Fibroblast of gingiva (primary cell): Measurements from ENCODE around the gene PCDH15.

Source experiments
- DNase-seq: peaks from one replicate; pipeline ENCODE4 v3.0.0-alpha.2; 2011; ENCODE audit warnings: low read depth

Gene PCDH15

DNA sequence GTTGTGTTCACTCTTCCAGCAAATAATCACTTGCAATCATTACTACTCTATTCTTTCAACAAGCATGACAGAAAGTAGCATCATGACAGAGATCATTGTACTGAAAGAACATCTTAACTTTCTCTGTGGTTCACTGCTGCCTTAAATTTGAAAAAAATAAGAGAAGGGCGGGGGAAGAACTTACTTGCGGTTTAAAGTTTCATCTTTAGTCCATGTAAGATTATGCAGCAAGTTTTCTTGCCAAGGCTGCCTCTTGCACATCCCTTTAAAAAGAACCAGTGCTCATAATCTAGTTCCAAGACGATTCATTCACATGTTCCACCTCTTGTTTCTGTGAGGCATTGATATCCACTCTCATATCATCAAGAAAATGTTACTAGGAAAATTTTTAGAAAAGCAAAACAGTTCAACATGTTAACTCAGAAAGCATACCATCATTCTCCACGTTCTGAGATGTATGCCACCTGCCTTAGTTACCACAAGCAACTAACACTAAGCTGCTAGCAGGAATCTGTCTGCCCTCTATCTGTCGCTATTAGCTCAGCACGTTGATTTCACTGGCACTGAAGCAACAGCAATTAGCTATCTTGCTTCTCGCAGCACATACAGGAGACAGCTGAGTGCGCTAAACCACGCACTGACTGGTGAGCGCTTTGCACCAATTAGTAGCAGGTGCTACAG lies at the start of gene PCDH15:
Gene PCDH15, minus strand, starts transcription at position 491 of the 681 bp plus-strand sequence. CDS start 136,969 bp downstream, outside the sequence.
- no peak for DNase-seq

DNA sequence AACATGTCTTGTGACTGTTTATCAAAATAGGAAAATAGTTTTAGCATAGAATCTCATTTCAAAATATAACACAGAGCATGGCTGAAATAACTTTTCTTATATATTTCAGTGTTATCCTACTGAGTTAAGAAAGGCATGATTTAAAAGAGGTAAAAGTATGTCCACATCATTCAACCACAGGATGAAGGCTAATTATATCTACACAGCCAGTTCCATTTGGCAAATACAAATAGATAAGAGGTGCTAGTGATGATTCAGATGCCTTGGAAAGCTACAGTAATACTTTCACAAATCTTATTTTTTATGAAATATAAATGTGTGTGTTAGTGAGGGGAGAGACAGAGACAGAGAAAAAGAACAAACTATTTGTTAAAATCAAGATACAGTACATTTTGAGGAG lies 42.9 kb upstream of the PCDH15 start:
- DNase-seq = no peak

DNA sequence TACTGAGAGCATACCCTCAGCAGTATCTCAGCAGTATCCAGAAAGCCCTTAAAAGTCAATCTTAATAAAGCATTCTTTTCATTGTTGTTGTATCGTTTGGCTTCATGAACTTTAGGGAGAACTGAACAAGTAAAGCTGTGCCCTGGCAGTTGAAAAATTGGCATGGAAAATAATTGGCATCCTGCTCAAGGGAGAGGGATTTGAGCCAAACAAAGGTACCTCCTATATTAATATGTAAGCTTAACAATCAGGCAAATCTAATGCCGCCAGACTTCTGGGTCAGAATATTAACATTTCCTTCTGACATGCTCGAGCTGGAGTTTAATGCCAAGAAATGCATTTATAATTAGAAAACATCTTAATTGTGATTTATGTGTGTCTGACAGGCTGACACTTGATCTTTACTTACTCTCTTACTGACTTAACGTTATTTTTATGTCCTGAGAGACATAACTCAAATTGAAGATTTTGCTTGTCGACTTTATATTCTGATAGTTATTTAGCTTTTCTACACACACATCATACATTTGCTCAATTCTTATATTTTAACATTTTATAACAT lies 42.1 kb upstream of the PCDH15 start:
- DNase-seq = no peak

DNA sequence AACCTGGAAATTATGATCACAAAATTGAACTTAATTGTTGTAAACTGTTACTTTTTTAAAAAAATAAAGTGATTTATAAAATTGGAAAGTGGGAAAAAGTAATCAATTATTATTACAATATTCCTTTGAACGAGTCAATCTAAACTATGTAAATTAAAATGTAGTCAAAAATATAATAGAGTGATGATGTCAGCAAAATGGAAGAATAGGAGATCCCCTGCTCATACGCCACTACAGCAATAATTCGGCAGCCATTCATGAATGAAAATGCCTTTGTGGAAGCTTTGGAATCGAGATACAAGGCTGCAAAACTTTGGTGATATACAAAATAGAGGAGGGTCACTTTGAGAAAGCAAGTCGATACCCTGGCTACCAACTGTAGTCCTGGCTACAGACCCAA lies 36.4 kb upstream of the PCDH15 start:
- DNase-seq = no peak

DNA sequence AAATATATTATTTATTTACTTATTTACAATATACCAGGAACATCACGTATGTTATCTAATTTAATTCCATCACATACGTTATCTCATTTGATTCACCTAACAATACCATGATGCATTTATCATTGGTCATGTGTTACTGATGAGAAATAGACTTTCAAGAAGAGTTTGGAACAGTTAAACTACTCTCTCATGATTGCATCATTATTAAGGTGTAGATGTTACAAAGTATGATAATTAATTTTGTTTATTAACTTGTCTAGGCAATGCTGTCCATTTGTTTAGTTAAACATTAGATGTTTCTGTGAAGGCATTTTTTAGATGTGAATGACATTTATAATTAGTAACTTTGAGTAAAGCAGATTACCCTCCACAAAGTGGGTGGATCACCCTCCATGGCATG lies 32.0 kb upstream of the PCDH15 start:
- DNase-seq = no peak

DNA sequence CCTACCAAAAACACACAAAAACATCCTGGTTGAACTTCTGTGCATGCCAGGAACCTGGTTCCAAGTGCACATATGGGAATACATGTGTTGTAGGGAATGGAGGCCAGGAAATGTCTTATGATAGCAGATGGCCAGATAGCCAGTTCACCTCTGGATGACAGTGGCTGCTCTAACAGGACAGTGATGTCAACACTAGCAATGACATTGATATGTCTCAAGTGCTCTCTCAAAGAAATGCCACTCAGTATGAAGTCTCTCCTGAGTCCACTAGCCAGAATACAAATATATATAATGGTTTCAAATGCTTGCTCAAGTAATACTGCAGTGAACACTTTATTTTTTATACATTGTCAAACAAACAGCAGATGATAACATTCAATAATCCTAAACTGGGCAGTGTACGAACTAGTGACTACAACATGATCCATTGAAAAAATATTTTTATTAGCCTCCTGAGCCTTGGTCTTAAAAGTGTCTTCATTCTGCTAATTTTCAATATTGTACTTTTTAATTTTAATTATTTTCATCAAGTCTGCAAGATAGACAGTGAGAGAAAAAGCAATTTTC lies 26.0 kb upstream of the PCDH15 start:
- no peak for DNase-seq

DNA sequence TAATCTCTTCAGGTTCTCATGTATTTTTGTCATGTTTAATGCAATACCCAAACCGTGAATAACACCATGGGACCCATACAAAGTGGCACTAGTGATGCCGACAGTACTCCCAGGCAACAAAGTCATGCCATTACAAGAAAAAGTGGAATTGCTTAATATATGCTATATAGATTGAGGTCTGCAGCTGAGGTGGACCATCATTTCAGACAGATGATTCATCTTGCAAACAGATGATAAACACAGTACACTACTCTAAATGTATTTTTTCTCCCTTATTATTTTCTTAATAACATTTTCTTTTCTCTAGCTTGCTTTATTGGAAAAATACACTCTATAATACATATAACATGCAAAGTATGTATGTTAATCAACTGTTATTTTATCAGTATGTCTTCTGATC lies 14.6 kb upstream of the PCDH15 start:
- DNase-seq = no peak

DNA sequence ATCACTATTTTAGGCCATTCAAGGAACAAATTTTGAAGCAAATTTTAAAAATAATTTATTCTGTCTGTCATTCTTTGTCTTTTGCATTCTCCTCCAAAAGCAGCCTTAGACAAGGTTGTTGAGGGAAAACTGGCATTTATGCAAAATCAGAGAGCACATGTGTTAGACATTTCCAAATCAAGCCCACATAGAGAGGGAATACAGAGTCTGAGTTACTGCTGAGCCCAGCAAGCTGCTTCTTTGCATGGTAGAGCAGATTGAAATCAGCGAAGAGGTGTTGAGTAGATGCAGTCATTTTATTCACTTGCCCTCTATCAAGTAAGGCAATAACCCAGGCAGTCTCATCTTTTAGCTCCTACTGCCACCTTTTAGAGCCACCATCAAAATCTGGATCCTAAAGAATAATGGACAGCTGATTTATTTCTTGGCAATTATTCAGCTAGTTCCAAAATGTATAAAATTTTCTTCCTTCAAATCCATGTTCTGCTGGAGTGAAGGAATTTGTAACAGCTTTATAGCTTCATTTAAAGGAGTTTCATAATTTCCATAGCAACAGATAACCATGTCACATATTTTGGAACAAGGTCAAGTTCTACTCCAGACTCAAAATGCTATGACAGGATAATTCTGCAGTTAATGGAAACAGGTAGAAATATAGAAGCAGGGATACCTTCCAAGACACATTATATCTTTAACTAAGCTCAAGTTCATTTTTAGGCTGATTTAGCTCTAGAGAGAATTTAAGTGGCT lies 7.3 kb upstream of the PCDH15 start:
- no peak for DNase-seq

DNA sequence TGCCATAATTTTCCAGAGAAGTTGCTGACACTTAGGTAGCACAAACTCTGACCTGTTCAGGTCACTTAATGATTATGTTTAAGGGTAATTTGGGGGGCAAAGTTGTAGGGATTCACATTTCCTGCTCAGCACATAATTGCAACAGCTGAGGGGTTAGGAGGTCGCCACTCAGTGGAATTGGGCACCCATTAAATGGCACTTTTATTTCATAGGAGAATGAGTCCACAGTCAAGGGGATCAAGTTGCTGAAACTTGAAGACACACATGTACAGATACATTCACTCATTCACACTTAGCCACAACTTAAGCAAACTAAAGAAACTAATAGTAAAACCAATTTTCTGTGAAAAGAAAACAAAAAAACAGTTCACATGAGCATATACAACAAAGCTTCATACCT lies 1.5 kb downstream of the PCDH15 start:
- DNase-seq = no peak

DNA sequence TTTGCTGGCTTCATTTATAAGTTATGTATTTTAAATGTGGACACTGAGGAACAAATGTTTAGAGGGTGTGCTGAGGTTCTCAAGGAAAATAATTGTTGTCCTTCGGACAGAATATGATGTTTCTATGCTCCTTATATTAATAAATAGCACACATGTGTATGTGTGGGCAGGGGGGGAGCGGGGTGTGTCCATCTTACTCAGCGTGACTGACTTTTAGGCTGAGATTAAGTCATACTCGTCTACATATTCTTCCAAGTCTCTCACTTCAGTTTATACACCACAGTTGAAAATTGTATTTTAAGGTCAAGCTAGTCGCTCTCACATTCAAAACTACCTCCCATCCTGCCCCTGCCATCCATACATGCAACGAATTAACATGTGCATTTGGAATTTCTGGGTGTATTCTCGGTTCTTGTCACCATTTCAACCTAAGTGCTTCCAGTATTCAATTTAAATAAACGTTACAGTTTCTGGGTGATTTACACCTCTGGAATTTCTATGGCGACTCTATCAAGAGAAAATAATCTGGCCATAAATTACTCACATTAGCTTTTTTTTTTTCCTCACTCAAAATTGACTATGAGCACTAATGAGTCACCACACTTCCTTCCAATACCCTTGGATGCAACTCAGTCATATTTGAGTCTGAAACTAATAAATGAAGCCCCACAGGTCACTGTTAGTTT lies 3.3 kb downstream of the PCDH15 start:
- no peak for DNase-seq

DNA sequence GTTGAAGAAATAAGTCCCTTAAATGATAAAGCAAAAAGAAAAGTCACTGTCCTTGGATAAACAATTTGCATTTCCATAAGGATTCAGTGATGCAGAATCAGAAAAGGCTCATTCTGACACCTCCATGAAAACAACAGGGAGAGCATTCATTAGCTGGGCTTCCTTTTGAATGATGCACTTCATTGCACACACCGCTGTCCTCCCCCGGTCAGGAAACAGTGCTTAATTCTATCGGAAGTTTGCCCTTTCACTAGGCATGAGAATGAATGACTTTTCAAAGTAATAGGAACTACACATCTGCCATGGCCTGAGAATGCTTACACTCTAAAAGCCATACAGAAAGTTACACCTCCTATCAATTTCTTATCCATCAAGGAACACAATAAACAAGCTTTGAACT lies 4.2 kb downstream of the PCDH15 start:
- DNase-seq = no peak

DNA sequence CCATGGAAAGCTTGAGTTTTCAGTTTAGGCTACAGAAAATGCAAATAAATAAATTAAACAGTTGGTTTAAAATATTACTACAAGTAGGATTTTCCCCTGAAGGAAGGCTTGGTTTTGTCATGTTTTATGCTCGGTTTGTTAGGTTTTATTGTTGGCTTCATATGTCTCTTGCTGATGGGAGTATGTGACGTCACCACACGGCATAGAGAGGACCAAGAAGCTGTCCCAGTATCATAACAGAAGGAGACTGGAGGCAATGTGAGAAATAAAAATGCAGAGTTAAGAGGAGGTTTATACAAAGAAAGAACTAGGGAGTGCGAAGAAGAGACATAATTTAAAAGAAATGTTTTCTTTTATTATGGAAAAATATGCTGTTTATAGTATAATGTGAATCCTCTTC lies 24.4 kb downstream of the PCDH15 start:
- DNase-seq = no peak

DNA sequence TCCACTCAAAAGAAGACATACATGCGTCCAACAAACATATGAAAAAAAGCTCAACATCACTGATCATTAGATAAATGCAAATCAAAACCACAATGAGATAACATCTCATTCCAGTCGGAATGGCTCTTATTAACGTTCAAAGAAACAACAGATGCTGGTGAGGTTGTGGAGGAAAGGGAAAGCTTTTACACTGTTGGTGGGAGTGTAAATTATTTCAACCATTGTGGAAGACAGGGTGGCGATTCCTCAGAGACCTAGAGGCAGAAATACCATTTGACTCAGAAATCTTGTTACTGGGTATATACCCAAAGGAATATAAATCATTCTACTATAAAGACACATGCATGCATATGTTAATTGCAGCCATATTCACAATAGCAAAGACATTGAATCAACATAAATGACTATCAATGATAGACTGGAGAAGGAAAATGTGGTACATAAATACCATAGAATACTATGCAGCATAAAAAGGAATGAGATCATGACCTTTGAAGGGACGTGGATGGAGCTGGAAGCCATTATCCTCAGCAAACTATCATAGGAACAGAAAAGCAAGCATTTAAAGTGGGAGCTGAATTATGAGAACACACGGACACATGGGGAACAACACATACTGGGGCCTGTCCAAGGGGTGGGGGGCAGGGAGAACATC lies 28.4 kb downstream of the PCDH15 start:
- no peak for DNase-seq

DNA sequence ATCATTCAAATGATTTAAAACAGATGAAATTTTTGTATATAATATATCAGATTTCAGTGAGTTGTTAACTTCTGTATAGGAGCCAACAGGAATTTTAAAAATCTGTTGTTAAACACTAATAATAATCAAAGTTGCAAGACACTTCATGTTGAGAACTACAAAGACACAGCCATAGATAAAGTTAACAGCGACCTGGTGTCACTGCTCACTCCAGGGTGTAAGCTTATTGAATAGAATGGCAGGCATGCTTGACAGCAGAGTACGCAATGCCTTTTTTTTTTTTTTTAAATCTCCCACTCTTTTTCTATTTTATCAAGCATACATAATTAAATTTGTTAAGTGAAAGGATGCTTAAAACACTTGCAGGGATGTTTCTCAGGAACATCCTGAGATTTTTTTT lies 32.0 kb downstream of the PCDH15 start:
- no peak for DNase-seq

DNA sequence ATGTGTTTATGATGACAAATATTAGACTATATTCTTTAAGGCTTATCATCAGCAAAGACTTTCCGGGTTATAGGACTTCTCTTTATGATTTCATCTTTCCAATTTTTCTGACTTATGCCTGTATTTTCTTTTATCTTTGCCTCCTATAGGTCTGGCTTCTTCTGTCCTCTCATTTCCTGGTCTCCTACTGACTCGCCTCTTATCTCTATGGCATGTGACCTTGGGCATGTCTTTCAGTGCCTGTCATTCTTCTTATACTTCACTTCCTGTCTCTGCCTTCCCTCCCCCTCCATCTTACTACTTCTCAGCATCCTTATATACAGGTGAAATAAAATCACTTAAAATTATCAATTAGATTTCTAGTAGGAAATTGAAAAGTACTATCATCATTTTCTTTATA lies 42.2 kb downstream of the PCDH15 start:
- no peak for DNase-seq

DNA sequence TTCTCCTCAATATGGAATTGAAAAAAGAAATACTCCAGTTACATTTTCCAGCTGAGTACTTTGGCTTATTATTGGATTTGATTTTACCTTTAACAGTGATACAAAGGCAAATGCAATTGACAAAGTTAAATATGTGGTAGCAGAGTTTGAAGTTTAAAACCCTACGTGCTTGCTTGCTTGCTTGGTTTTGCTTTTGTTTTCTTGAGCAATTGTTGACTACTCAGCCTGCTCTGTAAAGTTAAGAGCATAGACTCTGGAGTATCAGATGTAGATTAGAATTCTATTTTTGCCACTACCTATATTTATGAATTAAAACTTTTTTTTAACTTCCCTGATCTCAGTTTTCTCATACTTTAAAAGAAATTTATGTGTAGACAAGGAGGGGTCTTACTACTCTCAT lies 51.4 kb downstream of the PCDH15 start:
- no peak for DNase-seq

DNA sequence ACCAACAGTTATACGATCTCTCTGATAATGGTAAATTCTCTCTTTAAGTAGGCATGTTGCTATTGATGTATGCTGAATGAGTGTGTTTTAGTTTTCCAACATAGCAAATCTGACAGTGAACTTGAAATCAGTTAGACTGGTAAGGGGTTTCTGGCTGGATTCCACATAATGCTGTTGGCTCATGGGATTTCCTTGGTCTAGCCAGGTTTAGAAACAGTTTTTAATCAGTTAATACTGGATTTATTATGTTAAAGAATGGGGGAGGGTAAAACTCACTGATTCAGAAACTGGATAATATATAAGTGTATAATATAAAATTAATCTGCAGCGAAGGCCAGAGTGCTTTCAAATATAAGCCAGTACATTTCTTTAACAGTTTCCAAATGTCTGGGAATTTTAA lies 55.6 kb downstream of the PCDH15 start:
- DNase-seq = no peak

DNA sequence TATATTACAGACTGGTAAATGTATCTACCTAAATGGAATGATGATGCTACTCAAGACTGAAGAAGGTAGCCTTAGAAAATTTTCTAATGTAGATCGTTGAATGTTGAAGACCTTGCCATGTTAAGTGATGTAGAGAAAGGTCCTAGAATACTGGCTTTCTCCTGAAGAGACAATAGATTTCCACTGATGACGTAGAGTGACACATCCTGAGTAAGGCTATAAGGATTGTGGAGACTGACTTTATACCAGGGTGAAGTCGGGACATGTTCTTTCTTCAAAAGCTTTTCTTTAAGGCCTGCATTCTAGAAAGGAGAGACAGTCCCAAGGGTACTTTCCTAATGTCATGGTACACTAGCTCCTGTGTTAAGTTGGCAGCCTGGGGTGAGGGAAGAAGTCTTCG lies 58.6 kb downstream of the PCDH15 start:
- DNase-seq = no peak

DNA sequence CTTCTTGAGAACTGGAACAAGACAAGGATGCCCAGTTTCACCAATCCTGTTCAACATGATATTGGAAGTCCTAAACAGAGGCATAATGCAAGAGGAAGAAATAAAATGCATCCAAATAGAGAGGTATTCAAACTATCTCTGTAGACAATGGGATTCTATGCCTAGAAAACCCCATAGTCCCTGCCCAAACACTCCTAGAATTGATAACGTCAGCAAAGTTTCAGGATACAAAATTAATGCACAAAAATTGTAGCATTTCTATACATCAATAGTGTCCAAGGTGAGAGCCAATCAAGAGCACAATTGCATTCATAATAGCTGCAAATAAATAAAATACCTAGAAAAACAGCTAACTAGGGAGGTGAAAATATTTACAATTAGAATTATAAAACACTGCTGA lies 72.5 kb downstream of the PCDH15 start:
- DNase-seq = no peak

DNA sequence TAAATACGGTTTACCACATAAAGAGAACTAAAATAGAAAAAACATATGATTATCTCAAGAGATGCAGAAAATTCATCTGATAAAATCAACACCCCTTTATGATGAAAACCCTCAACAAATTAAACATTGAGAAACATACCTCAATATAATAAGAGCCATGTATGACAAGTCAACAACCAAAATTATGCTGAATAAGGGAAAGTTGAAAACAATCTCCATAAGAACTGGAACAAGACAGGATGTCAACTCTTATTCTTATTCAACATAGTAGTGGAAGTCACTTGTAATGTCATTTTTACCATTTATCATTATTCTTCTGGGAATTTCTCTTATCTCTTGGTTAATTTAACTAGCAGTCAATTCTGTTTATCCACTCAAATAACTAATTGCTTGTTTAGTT lies 79.0 kb downstream of the PCDH15 start:
- DNase-seq = no peak

DNA sequence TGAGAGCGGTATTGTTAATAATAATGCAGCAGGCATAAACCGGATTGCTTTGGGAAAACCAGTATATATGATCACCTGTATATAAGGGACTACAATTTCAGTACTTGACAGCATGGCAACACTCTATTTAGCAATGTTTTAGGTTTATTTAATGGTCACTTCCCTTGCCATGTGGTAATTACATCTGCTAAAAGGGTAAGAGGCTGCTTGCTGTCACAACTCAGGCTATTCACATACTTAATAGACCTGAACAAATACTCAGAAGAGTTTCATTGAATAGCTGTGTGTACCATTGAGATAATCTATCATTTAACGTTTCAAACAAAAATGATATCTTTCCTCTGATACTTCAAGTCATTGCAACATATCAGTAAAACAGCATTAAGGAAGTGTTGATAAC lies 90.1 kb downstream of the PCDH15 start:
- DNase-seq = no peak

DNA sequence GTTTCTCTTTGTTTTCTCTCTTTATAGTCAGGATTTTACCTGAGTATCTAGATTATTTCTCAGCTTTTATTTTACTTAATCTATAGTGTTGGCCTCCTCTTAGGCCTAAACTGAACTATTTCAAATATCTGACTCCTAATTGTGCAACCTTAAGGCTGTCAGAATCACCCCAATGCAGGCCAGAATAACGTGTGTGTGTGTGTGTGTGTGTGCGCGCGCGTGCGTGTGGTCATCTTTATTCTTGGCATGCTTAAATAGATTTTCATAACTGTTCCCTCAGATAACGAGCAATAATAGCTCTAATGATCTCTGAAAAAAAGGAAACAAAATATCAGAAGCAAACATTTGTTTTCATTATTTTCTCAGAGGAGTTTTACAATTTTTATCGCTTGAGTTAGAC lies 92.4 kb downstream of the PCDH15 start:
- DNase-seq = no peak
